Ishikawa (cell line): ENCODE measurements around the gene LBR.

Experiments used
- CEBPB ChIP-seq: IDR thresholded peaks from 2 replicates; pipeline ENCODE4 v1.6.1; 2012
- CREB1 ChIP-seq: IDR thresholded peaks from 2 replicates; pipeline ENCODE4 v1.6.1; 2012; ENCODE audit warnings: low read depth
- EGR1 ChIP-seq: IDR thresholded peaks from 2 replicates; pipeline ENCODE4 v1.6.1; 2012
- EP300 ChIP-seq: IDR thresholded peaks from 2 replicates; pipeline ENCODE4 v1.6.1; 2012; ENCODE audit warnings: borderline replicate concordance
- FOXM1 ChIP-seq: IDR thresholded peaks from 2 replicates; pipeline ENCODE4 v1.6.1; 2012; ENCODE audit warnings: low read depth, borderline replicate concordance
- NFIC ChIP-seq: IDR thresholded peaks from 2 replicates; pipeline ENCODE4 v1.6.1; 2012
- RAD21 ChIP-seq: IDR thresholded peaks from 2 replicates; pipeline ENCODE4 v1.6.1; 2012; ENCODE audit warnings: low read depth
- TAF1 ChIP-seq: IDR thresholded peaks from 2 replicates; pipeline ENCODE4 v1.6.1; 2012; ENCODE audit warnings: low read depth, mild to moderate bottlenecking
- TCF12 ChIP-seq: IDR thresholded peaks from 2 replicates; pipeline ENCODE4 v1.6.1; 2012; ENCODE audit warnings: low read depth
- TEAD4 ChIP-seq: IDR thresholded peaks from 2 replicates; pipeline ENCODE4 v1.6.1; 2012
- ZBTB7A ChIP-seq: IDR thresholded peaks from 2 replicates; pipeline ENCODE4 v1.6.1; 2012; ENCODE audit warnings: low read depth
- TF ChIP-seq, protein P1 (sequence below): IDR thresholded peaks from 2 replicates; pipeline ENCODE4 v1.6.1; 2012; ENCODE audit warnings: low read depth, mild to moderate bottlenecking
- TF ChIP-seq, protein P2 (sequence below): IDR thresholded peaks from 2 replicates; pipeline ENCODE4 v1.6.1; 2012
- TF ChIP-seq, protein P3 (sequence below): IDR thresholded peaks from 2 replicates; pipeline ENCODE4 v1.6.1; 2012

DNA sequence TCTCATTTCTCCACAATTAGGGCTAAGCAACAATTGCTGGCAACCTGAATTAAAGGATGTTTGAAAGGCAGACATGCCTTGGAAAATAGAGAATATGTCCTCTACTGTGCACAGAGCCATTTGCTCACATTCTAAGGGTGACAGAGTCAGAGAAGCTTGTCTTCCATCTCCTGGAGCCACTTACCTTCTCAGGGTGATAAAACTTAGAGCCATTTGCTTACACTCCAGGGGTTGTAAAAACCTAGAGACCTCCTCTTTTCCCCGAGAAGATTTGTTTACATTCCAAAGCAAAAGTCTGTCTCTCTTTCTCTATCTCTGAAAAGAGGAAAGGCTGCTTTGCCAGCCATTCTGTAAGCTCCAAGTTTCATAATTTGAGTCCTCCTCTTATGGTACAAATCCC, 61.3 kb downstream of the LBR start:
- TF ChIP-seq, protein P1, sequence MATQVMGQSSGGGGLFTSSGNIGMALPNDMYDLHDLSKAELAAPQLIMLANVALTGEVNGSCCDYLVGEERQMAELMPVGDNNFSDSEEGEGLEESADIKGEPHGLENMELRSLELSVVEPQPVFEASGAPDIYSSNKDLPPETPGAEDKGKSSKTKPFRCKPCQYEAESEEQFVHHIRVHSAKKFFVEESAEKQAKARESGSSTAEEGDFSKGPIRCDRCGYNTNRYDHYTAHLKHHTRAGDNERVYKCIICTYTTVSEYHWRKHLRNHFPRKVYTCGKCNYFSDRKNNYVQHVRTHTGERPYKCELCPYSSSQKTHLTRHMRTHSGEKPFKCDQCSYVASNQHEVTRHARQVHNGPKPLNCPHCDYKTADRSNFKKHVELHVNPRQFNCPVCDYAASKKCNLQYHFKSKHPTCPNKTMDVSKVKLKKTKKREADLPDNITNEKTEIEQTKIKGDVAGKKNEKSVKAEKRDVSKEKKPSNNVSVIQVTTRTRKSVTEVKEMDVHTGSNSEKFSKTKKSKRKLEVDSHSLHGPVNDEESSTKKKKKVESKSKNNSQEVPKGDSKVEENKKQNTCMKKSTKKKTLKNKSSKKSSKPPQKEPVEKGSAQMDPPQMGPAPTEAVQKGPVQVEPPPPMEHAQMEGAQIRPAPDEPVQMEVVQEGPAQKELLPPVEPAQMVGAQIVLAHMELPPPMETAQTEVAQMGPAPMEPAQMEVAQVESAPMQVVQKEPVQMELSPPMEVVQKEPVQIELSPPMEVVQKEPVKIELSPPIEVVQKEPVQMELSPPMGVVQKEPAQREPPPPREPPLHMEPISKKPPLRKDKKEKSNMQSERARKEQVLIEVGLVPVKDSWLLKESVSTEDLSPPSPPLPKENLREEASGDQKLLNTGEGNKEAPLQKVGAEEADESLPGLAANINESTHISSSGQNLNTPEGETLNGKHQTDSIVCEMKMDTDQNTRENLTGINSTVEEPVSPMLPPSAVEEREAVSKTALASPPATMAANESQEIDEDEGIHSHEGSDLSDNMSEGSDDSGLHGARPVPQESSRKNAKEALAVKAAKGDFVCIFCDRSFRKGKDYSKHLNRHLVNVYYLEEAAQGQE, result no peak
- no peak for TF ChIP-seq TAF1
- TF ChIP-seq RAD21, result no peak
- TF ChIP-seq, protein P2, sequence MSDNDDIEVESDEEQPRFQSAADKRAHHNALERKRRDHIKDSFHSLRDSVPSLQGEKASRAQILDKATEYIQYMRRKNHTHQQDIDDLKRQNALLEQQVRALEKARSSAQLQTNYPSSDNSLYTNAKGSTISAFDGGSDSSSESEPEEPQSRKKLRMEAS, result no peak
- no peak for TF ChIP-seq TEAD4
- no peak for TF ChIP-seq EP300
- no peak for TF ChIP-seq TCF12
- TF ChIP-seq CREB1, result no peak
- TF ChIP-seq, protein P3, sequence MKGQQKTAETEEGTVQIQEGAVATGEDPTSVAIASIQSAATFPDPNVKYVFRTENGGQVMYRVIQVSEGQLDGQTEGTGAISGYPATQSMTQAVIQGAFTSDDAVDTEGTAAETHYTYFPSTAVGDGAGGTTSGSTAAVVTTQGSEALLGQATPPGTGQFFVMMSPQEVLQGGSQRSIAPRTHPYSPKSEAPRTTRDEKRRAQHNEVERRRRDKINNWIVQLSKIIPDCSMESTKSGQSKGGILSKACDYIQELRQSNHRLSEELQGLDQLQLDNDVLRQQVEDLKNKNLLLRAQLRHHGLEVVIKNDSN, result no peak
- TF ChIP-seq FOXM1, result no peak
- no peak for TF ChIP-seq EGR1
- TF ChIP-seq CEBPB, result no peak
- no peak for TF ChIP-seq NFIC
- TF ChIP-seq ZBTB7A, result no peak
